CD14-positive monocyte (primary cell): ENCODE measurements around the gene MLLT3. TPM values are rescaled to one million over a fixed set of nuclear protein-coding genes. Genes with fewer than 3 reads are reported as not detected.

Experiments
- DNase-seq, 3 donors: peaks; one replicate each; pipeline ENCODE4 v3.0.0-alpha.2; 2011 to 2022
- H2AFZ ChIP-seq: 2 replicates; pipeline ENCODE4 v1.6.0; 2012; ENCODE audit warnings: mild to moderate bottlenecking, low read depth, low read length, inconsistent platforms; ENCODE audit not compliant: insufficient read depth, poor library complexity, severe bottlenecking
- H3K27ac ChIP-seq, 2 donors: 1 replicate in 1 of 2; 2 replicates in 1 of 2; pipeline ENCODE4 v1.5.1; 2012 to 2013; ENCODE audit warnings: low read length in 2 of 2, control low read depth in 1 of 2, inconsistent platforms in 1 of 2, low read depth in 1 of 2, mild to moderate bottlenecking in 1 of 2
- H3K27me3 ChIP-seq, 2 donors: one replicate each; pipeline versions ENCODE4 v1.6.0 to v1.6.1; 2011 to 2013; ENCODE audit warnings: low read length in 2 of 2; ENCODE audit not compliant: control insufficient read depth in 2 of 2, insufficient read depth in 2 of 2
- H3K36me3 ChIP-seq, 2 donors: replicated peaks in 1 of 2; 1 replicate in 1 of 2; 2 replicates in 1 of 2; pipeline versions ENCODE4 v1.5.1 to v1.6.1; 2012 to 2013; ENCODE audit warnings: low read length in 2 of 2, control low read depth in 1 of 2, inconsistent platforms in 1 of 2, mild to moderate bottlenecking in 1 of 2; ENCODE audit not compliant: insufficient read depth in 2 of 2, control insufficient read depth in 1 of 2
- H3K4me1 ChIP-seq, 2 donors: 1 replicate in 1 of 2; 2 replicates in 1 of 2; pipeline versions ENCODE4 v1.5.1 to v1.6.1; 2012 to 2013; ENCODE audit warnings: low read length in 2 of 2, control low read depth in 1 of 2, inconsistent platforms in 1 of 2, mild to moderate bottlenecking in 1 of 2, moderate library complexity in 1 of 2; ENCODE audit not compliant: insufficient read depth in 2 of 2, control insufficient read depth in 1 of 2
- H3K4me2 ChIP-seq: replicated peaks from 2 replicates; pipeline ENCODE3; 2012; ENCODE audit warnings: low read length, moderate library complexity, mild to moderate bottlenecking; ENCODE audit not compliant: poor library complexity, severe bottlenecking; ENCODE audit errors: extremely low read depth
- H3K4me3 ChIP-seq, 3 experiments: fragments of 200-600 bp in 1 of 3; sonication (generic) in 1 of 3; replicated peaks in 1 of 3; 1 replicate in 2 of 3; 2 replicates in 1 of 3; pipeline ENCODE4 v1.5.1; 2011 to 2013; ENCODE audit warnings: low read length in 3 of 3, mild to moderate bottlenecking in 3 of 3, control low read depth in 2 of 3, low read depth in 2 of 3, inconsistent platforms in 1 of 3, moderate library complexity in 1 of 3
- H3K79me2 ChIP-seq: 2 replicates; pipeline ENCODE4 v1.6.0; 2012; ENCODE audit warnings: mild to moderate bottlenecking, control low read depth, inconsistent platforms, low read length, moderate library complexity; ENCODE audit not compliant: insufficient read depth
- H3K9ac ChIP-seq: 2 replicates; pipeline ENCODE4 v1.6.0; 2017; ENCODE audit warnings: low read length, mild to moderate bottlenecking; ENCODE audit not compliant: insufficient read depth, poor library complexity, severe bottlenecking
- H3K9me3 ChIP-seq, 2 donors: replicated peaks in 1 of 2; 1 replicate in 1 of 2; 2 replicates in 1 of 2; pipeline versions ENCODE4 v1.5.1 to v1.6.1; 2012 to 2013; ENCODE audit warnings: low read length in 2 of 2, control low read depth in 1 of 2; ENCODE audit not compliant: control insufficient read depth in 1 of 2, insufficient read depth in 1 of 2
- H4K20me1 ChIP-seq: 2 replicates; pipeline ENCODE4 v1.6.0; 2012; ENCODE audit warnings: mild to moderate bottlenecking, low read length, control low read depth, moderate library complexity; ENCODE audit not compliant: insufficient read depth
- H3K27ac Mint-ChIP-seq, 7 donors: one replicate each; pipeline ENCODE4 v1.8.0; 2020; ENCODE audit warnings: mild to moderate bottlenecking in 7 of 7, mixed read lengths in 7 of 7, moderate library complexity in 6 of 7, inconsistent platforms in 2 of 7
- H3K27me3 Mint-ChIP-seq, 3 donors: one replicate each; pipeline ENCODE4 v1.8.0; 2021 to 2022; ENCODE audit warnings: low read depth in 3 of 3, mild to moderate bottlenecking in 3 of 3, mixed read lengths in 3 of 3, moderate library complexity in 3 of 3, inconsistent platforms in 1 of 3
- H3K36me3 Mint-ChIP-seq, 2 donors: one replicate each; pipeline ENCODE4 v1.8.0; 2020; ENCODE audit warnings: mixed read lengths in 2 of 2, inconsistent platforms in 1 of 2, mild to moderate bottlenecking in 1 of 2
- H3K4me1 Mint-ChIP-seq: one replicate; pipeline ENCODE4 v1.8.0; 2020; ENCODE audit warnings: mild to moderate bottlenecking, mixed read lengths
- H3K4me3 Mint-ChIP-seq, 2 donors: one replicate each; pipeline ENCODE4 v1.8.0; 2020; ENCODE audit warnings: mild to moderate bottlenecking in 2 of 2, mixed read lengths in 2 of 2, moderate library complexity in 1 of 2
- H3K9me3 Mint-ChIP-seq, 7 donors: one replicate each; pipeline ENCODE4 v1.8.0; 2020 to 2022; ENCODE audit warnings: mixed read lengths in 7 of 7, mild to moderate bottlenecking in 6 of 7, moderate library complexity in 6 of 7, inconsistent platforms in 2 of 7
- CTCF ChIP-seq: fragments of 200-600 bp; IDR thresholded peaks from one replicate; pipeline ENCODE4 v1.8.0; 2022; ENCODE audit warnings: antibody characterized with exemption, mild to moderate bottlenecking
- WGBS: methylation state at CpG from one replicate; pipeline ENCODE4 v1.1.5; 2013; ENCODE audit warnings: missing lambda C conversion rate; ENCODE audit not compliant: insufficient coverage; 5-methylcytosine and 5-hydroxymethylcytosine counted together
- intact Hi-C, 2 donors: fragments of 100-400 bp; cut with micrococcal nuclease; formaldehyde crosslinking; loops; one replicate each; pipeline versions ENCODE4 v1.15.0 to v1.15.1; 2023
- polyA plus RNA-seq, 3 donors: library from polyadenylated mRNA; depleted of rRNA in 1 of 3; unstranded in 2 of 3; stranded (reverse) in 1 of 3; fragments of 300-500 nt in 2 of 3; fragments of >200 nt in 1 of 3; fragmentation: Illumina TruSeq in 2 of 3; gene quantifications; 1 replicate in 2 of 3; 2 replicates in 1 of 3; pipeline ENCODE4 v1.2.3, GENCODE V29; 2012 to 2021

MLLT3 gene
- polyA plus RNA-seq, 3 donors: 0.81 to 2.3 (median 1.5) TPM

GRCh38 chr9:20446248-20446647 lies 176.1 kb downstream of the MLLT3 start:
- H3K9ac ChIP-seq: no peak overlapping the region
- intact Hi-C loops: no loop called here
- Mint-ChIP-seq H3K27ac (no peak overlapping the region), H3K4me3 (no peak overlapping the region), H3K36me3 (peaks cover 0 to 2% of the 10 kb centered on the region in 2 donors), H3K4me1 (peaks cover 2% of the 10 kb centered on the region), H3K9me3 (no peaks in the 10 kb centered on the region), H3K27me3 (peaks cover 0 to 3% (median 0%) of the 10 kb centered on the region in 3 donors)
- no peak for TF ChIP-seq CTCF
- H3K4me1 ChIP-seq: no peaks in the 10 kb centered on the region
- H3K36me3 ChIP-seq: no peaks in the 10 kb centered on the region
- H3K4me2 ChIP-seq: no peak overlapping the region
- DNase-seq: no peak
- no CpG with 5 or more reads among the region's 5 CpGs for WGBS
- H3K9me3 ChIP-seq: no peaks in the 10 kb centered on the region
- no peak overlapping the region for H3K4me3 ChIP-seq
- no peaks in the 10 kb centered on the region for H3K27me3 ChIP-seq
- no peak overlapping the region for H3K27ac ChIP-seq
- no peak overlapping the region for H2AFZ ChIP-seq
- no peaks in the 10 kb centered on the region for H4K20me1 ChIP-seq
- H3K79me2 ChIP-seq: no peaks in the 10 kb centered on the region

GRCh38 chr9:20442461-20443319 lies 179.6 kb downstream of the MLLT3 start:
- H3K9me3 ChIP-seq: no peaks in the 10 kb centered on the region
- no peak overlapping the region for H2AFZ ChIP-seq
- no peak for TF ChIP-seq CTCF
- no peaks in the 10 kb centered on the region for H4K20me1 ChIP-seq
- Mint-ChIP-seq H3K4me1 (peaks cover 5% of the 10 kb centered on the region), H3K36me3 (no peaks in the 10 kb centered on the region), H3K9me3 (no peaks in the 10 kb centered on the region), H3K27me3 (peaks cover 0 to 1% (median 0%) of the 10 kb centered on the region in 3 donors), H3K4me3 (no peak overlapping the region), H3K27ac (no peak overlapping the region)
- no peaks in the 10 kb centered on the region for H3K27me3 ChIP-seq
- H3K36me3 ChIP-seq: no peaks in the 10 kb centered on the region
- no peak for DNase-seq
- H3K9ac ChIP-seq: no peak overlapping the region
- no peaks in the 10 kb centered on the region for H3K79me2 ChIP-seq
- no CpG with 5 or more reads among the region's 3 CpGs for WGBS
- intact Hi-C loops: no loop called here
- no peaks in the 10 kb centered on the region for H3K4me1 ChIP-seq
- no peak overlapping the region for H3K4me2 ChIP-seq
- H3K4me3 ChIP-seq: no peak overlapping the region
- H3K27ac ChIP-seq: no peak overlapping the region
